ENCODE data around the gene ZNF148. TPM values are rescaled to one million over a fixed set of nuclear protein-coding genes. Genes with fewer than 3 reads are reported as not detected.
"Not testable (repeated sequence)": the region's sequence is repeated elsewhere in the genome, so short reads cannot be mapped to it uniquely, and the experiment has no call there.

Gene ZNF148
- total RNA-seq, 4 donors from 2014 or later, result 17.0 to 34.9 (median 20.0) TPM

- no peak for ATAC-seq
These were observed 35.8 kb upstream of the ZNF148 start for GRCh38 chr3:125410922-125411321.

DNA sequence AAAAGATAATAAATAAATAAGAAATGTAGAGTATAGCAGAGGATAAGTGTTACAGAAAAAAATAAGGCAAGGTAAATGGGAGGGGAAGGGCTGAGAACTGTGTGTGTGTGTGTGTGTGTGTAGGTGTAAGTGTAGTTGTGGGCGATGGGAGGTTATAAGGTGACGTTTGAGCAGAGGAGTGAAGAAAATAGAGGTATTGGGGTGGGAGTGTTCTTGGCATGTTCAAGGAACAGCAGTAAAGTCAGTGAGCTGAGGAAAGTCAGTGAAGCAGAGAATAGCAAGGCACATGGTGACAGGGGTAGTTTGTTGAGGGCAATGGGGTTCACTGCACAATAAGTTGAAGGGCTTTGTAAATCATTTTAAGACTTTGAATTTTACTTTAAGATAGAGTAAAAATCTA is 30.9 kb upstream of the ZNF148 start:
- intact Hi-C loops (cut with DNase I; ENCODE audit: low total_unique reads), result no loop called here
- in situ Hi-C loops (cut with MboI; ENCODE audit: low sequenced_read_pairs in 4 of 4), result no loop called here
- no peaks in the 10 kb centered on the region for H3K9me3 ChIP-seq

More at GRCh38 chr3:125410922-125411321, 35.8 kb upstream of the ZNF148 start:
- no peaks in the 10 kb centered on the region for H3K27me3 ChIP-seq
- in situ Hi-C loops (cut with MboI; ENCODE audit: low sequenced_read_pairs in 4 of 4), result no loop called here
- intact Hi-C loops (cut with DNase I; ENCODE audit: low total_unique reads), result no loop called here
- no peak overlapping the region for H3K4me3 ChIP-seq
- H3K4me1 ChIP-seq, result no peaks in the 10 kb centered on the region
- no peak for TF ChIP-seq POLR2A (IDR thresholded peaks at IDR 0.05)
- TF ChIP-seq, protein P1, sequence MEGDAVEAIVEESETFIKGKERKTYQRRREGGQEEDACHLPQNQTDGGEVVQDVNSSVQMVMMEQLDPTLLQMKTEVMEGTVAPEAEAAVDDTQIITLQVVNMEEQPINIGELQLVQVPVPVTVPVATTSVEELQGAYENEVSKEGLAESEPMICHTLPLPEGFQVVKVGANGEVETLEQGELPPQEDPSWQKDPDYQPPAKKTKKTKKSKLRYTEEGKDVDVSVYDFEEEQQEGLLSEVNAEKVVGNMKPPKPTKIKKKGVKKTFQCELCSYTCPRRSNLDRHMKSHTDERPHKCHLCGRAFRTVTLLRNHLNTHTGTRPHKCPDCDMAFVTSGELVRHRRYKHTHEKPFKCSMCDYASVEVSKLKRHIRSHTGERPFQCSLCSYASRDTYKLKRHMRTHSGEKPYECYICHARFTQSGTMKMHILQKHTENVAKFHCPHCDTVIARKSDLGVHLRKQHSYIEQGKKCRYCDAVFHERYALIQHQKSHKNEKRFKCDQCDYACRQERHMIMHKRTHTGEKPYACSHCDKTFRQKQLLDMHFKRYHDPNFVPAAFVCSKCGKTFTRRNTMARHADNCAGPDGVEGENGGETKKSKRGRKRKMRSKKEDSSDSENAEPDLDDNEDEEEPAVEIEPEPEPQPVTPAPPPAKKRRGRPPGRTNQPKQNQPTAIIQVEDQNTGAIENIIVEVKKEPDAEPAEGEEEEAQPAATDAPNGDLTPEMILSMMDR (IDR thresholded peaks at IDR 0.05 in 4 of 5, conservative IDR thresholded peaks at IDR 0.05 in 1 of 5), result no peak
- H3K9me3 ChIP-seq, result no peaks in the 10 kb centered on the region
- DNase-seq, result no peak
- no peaks in the 10 kb centered on the region for H3K36me3 ChIP-seq
- H3K27ac ChIP-seq, result no peak overlapping the region

DNA sequence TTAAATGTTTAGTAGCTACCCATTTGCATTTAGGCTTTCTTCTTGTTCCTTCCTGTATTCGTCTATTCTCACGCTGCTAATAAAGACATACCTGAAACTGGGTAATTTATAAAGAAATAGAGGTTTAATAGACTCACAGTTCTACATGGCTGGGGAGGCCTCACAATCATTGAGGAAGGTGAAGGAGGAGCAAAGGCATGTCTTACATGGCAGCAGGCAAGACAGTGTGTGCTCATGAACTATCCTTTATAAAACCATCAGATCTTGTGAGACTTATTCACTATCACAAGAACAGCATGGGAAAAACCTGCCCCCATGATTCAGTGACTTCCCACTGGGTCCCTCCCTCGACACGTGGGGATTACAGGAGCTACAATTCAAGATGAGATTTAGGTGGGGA is 30.4 kb upstream of the ZNF148 start:
- H3K27ac ChIP-seq; H3K4me3 ChIP-seq; H3K27me3 ChIP-seq; intact Hi-C loops (cut with DNase I; ENCODE audit: low total_unique reads); ATAC-seq; in situ Hi-C loops (cut with MboI; ENCODE audit: low sequenced_read_pairs in 4 of 4); H3K4me1 ChIP-seq; H3K36me3 ChIP-seq; DNase-seq; H3K9me3 ChIP-seq: not testable (repeated sequence)

More for the DNA sequence above, 30.9 kb upstream of the ZNF148 start:
- ATAC-seq, result no peak
- H3K27me3 ChIP-seq, result no peaks in the 10 kb centered on the region
- no peak overlapping the region for H3K27ac ChIP-seq
- TF ChIP-seq, protein P1 (IDR thresholded peaks at IDR 0.05 in 4 of 5, conservative IDR thresholded peaks at IDR 0.05 in 1 of 5), result no peak
- TF ChIP-seq POLR2A (IDR thresholded peaks at IDR 0.05), result no peak
- H3K4me1 ChIP-seq, result no peaks in the 10 kb centered on the region
- no peak for DNase-seq
- no peak overlapping the region for H3K4me3 ChIP-seq
- no peaks in the 10 kb centered on the region for H3K36me3 ChIP-seq

GRCh38 chr3:125403789-125404188 is 28.7 kb upstream of the ZNF148 start:
- H3K36me3 ChIP-seq, result no peaks in the 10 kb centered on the region
- H3K4me1 ChIP-seq, result no peaks in the 10 kb centered on the region
- TF ChIP-seq, protein P1 (IDR thresholded peaks at IDR 0.05 in 4 of 5, conservative IDR thresholded peaks at IDR 0.05 in 1 of 5), result no peak
- no peak for TF ChIP-seq POLR2A (IDR thresholded peaks at IDR 0.05)
- intact Hi-C loops (cut with DNase I; ENCODE audit: low total_unique reads) (no loop called here), in situ Hi-C loops (cut with MboI; ENCODE audit: low sequenced_read_pairs in 4 of 4) (no loop called here)
- DNase-seq, result no peak
- no peaks in the 10 kb centered on the region for H3K9me3 ChIP-seq
- H3K27me3 ChIP-seq, result no peaks in the 10 kb centered on the region
- ATAC-seq, result no peak
- H3K4me3 ChIP-seq, result no peak overlapping the region
- H3K27ac ChIP-seq, result no peak overlapping the region

DNA sequence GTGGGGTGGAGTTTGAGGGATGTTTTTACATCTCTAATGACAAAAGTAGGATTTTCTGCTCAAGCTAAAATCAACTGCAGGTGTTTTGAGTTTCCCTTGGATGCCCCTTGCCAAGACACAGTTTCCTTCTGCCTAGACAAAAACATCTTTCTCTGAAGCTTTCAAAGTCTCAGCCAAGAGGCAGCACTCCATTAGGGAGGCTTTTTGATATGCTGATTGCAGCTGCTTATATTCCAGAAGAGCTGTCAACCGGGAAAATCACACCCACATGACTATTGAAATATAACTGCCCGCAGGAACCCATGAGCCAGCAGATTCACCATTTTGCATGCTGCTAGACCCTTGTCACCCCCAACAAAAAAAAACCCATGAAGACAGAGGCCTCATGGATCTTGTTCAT is 27.5 kb upstream of the ZNF148 start:
- Histone ChIP-seq H3K4me3 (no peak overlapping the region), H3K27ac (no peak overlapping the region), H3K27me3 (no peaks in the 10 kb centered on the region), H3K36me3 (no peaks in the 10 kb centered on the region), H3K4me1 (no peaks in the 10 kb centered on the region), H3K9me3 (no peaks in the 10 kb centered on the region)
- in situ Hi-C loops (cut with MboI; ENCODE audit: low sequenced_read_pairs in 4 of 4) (no loop called here), intact Hi-C loops (cut with DNase I; ENCODE audit: low total_unique reads) (no loop called here)
- ATAC-seq (no peak), DNase-seq (no peak)
- no peak for TF ChIP-seq POLR2A (IDR thresholded peaks at IDR 0.05)
- TF ChIP-seq, protein P1 (IDR thresholded peaks at IDR 0.05 in 4 of 5, conservative IDR thresholded peaks at IDR 0.05 in 1 of 5), result no peak
